DMS53 treated with DMSO at 0.1 percent for 48 hours (cell line): ENCODE results near the gene IDS.
A peak's percentile ranks its signal among the peaks of the same experiment; 100 is the strongest.
"Not testable (repeated sequence)": the region's sequence is repeated elsewhere in the genome, so short reads cannot be mapped to it uniquely, and the experiment has no call there.

Experiments
- DNase-seq: peaks from one replicate; lab custom pipeline; 2025; ENCODE audit not compliant: unreplicated experiment; lab: John Stamatoyannopoulos, UW

The IDS gene

DNA sequence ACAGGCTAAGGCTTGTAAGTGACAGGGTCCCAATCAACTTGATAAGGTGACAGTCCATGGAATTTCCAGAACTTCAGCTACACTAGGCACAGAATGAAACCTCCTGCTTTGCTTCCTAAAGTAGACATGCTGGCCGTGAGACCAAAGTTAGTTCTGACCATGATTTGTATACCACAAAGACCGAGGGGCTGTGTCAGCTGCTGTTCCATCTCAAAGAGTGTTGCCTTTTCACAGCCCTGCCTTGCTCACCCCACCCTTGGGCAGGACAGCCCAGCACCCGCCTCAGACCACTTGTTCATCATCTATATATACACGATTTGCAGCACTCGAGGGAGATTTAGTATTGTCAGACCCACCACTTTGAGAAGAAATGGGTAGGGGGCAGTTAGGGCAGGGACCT lies 5.3 kb downstream of the IDS start:
- DNase-seq = no peak

DNA sequence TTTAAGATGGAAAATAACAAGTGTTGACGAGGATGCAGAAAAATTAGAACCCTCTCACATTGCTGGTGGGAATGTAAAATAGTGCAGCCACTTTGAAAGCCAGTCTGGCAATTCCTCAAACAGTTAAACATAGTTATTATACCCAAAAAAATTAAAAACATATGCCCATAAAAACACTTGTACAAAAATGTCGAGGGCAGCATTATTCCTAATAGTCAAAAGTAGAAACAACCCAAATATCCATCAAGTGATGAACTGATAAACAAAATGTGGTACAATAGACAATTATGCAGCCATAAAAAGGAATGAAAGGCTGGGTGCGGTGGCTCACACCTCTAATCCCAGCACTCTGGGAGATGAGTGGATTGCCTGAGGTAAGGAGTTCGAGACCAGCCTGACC lies 6.3 kb downstream of the IDS start:
- no peak for DNase-seq

DNA sequence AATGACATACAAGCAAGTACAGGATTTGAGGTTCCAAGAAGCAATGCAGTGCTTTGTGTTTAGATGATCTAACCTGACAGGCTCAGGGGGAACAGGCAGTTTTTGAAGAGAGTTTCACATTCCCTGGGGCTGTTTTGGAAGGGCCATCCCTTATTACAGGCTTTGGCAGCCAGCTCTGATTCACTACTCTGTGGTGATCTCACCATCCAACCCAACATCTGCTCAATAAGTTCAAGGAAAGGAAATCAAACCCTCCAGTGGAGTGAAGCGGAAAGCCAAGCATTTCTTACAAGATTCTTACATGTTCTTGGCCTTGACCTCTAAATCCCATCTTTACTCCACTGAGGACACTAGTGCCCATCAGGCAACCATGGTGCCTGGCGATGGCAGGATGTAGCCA lies 7.5 kb downstream of the IDS start:
- DNase-seq = no peak

DNA sequence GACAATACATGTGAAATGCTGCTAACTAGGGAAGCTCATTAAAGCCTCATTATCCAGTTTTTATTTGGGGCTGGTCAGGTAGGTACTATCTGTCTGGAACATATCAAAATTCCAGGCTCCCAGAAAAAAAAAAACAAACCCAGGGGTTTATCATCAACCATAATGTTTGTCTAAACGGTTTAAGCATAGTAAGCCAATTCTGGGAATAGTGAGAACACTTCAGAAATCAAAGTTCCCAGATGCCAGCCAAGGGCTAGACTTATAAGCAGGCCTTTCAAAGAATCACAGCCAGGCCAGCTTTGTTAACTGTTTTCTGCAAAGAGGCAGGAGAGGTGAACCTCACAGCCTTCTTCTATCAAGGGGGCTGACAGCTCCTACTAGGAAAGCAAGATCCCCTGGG lies 8.1 kb downstream of the IDS start:
- no peak for DNase-seq

DNA sequence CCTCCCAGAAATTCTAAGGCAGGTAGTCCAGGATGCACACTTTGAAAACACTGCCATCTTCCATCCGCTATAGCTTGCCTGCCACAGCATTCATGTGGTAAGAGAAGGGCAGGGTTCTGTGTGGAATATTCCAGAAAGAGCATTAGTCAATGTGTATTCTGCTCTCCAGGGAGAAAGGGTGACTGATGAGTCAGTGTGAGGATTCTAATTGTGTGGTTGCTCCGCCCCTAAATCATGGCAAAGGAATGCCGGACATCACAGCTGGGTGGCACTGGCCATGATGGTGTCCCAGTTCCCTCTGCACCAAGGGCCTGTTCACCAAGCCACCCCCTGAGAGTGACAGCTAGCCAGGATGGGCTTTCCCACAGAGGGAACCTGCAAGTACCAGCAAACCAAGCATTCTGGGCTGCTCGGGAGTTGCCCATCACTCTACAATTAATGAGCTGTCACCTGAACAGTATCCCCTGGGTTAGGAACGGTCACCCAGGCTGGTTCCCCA lies 9.5 kb downstream of the IDS start:
- peak; percentile 70 for DNase-seq

DNA sequence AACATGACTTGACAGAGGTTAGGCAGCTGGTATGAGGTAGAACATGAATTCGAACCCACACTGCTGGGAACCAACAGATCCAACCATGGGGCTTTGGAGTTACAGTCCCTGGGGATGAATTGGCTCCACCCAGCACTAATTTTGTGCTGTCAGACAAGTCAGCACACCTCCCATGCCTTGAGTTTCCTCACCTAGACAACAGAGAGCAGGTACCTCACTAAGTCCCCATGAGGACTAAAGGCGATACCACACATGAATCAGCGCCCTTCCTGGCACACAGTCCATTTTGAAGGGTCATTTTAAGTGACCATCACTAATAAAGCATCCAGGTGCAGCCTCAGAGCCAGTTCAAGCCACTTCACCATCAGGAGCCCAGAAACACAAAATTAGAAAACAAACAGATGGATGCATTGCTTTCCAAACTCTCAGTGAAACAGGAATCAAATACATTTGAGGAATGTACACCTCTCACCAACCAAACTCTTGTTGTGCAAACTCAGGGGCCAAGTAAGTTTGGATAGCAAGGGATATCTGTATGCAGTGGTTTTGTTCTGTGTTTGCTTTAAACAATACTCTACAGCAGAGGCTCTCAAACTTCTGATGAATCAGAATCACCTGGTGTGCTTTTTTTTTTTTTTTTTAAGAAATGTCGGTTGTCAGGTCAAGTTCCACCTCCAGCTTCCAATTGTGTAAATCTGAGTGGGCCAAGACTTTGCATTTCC lies 10.1 kb downstream of the IDS start:
- DNase-seq = peak; percentile 47

DNA sequence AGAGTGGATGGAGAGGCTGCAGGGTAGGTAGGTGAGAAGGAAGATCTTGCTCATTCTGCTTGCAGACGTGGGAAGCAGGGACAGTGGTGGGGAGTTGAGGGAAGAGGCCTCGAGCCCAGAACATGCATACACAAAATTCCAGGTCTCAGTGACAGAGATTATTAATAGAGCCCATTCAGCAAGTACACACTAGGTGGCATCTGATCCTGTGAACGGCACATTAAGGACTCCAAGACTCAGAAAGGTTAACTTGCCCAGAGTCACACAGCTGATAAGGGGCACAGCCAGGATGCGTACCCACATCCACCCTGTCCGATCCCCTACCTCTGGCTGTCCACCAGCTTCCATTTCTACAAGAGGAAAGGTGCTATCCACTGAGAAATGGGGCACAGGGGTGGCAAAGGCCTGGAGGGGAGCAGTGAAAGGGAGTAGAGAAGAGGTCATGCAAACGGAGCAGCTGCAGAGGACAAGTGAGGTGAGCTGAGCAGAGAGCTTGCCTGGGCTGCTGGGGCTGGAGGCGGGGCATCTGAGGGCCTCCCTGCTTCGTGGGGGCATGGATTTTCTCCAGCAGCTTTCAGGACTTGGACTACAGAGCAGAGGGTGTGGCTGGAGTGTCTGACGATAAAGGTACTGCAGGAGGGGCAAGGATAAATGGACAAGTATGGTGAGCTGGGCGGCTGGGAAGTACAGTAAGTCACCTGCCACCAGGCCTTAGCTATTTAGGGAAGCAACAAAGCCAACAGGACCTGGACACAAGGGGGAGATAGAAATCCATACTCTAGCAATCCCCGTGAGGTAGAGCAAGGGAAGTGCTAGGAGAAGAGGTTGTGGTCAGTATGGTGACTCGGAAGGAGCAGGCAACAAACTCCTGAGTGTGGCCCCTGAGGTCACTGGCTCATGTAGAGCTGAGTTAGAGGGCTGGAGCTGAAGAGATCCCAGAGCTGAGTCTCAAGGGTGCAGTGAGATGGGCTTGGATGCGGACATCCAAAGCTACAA lies 11.2 kb downstream of the IDS start:
- no peak for DNase-seq

DNA sequence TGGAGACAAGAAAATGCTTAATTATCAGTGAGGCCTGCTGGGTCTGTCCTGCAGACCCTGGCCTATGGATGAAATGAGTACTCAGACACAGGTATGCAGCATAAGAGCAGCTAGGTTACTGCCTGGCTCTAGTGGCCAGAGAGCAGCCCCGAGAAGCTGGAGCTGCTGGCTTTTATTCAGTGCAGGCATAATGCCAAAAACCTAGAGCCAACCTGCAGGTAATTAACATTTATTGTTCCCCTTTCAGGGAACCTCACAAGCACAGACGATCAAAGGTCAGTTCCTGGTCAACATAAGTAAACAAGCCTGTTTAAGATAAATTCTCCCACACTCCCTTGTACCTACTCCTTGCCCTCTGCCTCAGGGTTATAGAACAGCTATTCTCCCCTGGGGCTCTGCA lies 13.3 kb downstream of the IDS start:
- DNase-seq = peak; percentile 6

DNA sequence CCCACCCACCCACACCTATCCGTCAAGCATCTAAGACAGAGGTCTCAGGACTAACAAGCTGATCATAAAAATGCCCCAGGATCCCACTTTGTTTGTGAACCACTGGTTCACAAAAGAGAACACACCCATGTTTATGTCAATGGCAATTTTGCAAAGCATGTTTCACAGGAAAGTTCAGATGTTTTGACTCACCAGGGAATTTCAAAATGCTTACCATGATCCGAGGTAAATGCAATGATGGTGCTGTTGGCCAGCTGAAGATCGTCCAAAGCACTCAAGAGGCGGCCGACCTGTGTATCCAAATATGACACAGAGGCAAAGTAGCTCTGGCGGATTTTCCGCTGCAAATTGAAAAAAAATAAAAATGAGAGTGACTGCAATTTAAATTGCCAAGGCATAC lies 15.0 kb downstream of the IDS start:
- no peak for DNase-seq

DNA sequence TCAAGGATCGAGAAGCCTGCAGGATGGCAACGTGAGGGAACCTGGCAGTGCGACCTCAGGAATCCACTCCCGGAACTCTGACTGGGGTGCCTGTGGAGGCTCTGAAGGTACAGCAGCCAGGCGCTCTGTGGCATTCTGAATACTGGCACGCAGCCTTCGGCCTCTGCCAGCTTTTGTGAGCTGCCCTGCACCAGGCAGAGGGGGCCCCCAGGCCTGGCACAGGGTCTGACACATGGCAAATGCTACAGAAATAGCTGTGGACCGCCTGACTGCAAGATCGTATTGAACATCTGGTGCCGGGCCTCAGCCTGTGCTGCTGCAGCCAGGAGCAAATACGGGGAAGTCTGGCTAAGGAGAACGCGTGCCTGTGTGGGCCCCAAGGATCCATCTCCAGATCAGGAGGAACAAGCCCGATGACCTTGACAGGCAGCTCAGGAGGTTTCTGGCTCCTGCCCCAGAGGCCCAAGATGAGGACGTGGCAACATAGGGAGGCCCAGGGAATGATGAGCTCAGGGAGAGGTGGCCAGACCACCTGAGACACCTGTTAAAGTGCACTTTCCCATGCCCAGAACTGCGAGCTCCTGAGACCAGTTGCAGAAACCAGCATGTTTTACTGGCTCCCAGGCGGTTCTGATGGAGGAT lies 16.6 kb downstream of the IDS start:
- not testable (repeated sequence) for DNase-seq

DNA sequence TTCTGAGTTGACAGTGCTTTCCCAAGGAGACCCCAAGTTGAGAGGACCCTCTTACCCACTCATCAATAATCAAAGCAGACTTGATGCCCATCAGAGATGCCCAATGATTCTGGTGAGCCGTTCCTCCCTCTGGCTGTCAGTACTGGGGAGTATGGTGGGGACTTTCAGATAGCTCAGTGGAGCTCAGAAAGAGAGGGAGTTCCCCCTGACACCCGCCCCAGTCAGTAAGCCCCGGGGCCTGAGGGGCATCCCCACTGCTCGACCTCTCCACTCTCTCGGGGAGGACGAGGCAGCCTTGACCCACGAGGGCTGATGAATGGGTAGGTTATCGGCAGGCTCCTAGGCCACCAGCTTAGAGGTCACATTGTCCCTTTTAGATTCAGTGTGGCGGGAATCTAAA lies 17.1 kb downstream of the IDS start:
- DNase-seq = not testable (repeated sequence)

DNA sequence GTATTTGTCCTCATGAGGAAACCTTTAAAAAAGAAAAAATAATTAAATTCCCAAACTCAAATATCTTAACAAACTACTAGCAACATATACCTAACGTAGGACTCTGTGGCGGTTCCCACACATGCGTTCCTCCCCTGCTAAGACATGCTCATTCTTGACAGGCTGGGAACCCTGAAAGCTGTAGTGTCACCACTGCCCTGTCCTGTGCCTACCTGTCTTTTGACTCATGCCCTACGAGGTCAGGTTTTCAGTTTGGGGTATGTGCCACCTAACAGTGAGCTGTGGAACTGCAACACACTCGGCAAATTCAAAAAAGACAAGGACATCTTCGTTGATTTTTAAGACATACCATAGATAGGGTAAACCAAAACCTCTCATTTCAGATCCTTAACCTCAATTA lies 17.8 kb downstream of the IDS start:
- no peak for DNase-seq

DNA sequence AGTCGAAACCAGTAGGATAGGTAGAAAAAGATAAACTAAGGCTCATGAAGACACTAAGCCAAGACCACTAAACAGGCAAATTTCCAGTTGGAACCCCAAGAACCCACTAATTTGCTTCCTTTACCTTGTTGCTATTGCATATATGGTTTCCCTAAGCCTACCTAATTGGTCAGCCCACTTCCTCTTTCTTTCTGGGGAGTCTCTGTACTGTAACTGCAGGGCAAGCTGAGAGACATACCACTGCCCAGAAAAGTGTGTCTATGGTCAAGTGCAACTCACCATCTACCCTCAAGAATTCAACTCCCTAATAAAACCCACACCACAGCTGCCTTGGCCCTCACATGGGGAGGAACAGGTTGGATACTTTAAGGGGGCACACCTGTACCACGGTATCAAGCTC lies 28.6 kb downstream of the IDS start:
- no peak for DNase-seq

DNA sequence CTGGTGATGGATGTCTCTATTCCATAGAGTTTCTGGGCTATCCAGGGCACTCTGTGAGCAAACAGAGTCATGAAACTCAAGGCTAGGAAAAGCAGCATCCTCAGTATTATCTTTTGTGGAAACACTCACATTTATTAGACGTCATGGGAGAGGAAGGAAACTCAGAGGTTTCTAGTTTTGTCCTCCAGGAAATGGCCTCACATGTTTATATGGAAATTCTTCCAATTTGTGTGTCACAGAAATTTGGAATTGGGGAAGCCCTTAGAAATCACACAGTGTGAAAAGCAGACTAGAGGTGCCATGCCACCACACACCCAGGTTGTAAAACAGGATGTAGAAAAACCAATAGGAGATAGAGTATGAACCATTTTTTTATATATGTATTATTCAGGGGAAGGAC lies 31.1 kb downstream of the IDS start:
- DNase-seq = no peak

DNA sequence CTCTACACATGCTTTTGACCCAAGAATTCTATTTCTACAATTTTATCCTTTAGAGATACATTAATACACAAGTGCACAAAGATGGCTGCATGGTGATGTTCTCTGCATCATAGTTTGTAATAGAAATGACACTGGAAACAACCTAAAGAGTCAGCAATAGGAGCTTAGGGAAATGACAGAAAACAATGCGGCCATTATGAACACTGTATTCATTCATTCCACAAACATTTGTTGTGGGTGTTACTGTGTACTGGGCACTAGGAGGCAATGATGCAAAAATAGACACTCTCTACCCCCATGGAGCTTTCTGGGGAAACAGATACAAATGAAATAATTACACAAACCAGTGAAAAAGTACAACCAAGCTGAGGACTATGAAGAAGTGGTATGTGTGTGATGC lies 32.0 kb downstream of the IDS start:
- DNase-seq = no peak

DNA sequence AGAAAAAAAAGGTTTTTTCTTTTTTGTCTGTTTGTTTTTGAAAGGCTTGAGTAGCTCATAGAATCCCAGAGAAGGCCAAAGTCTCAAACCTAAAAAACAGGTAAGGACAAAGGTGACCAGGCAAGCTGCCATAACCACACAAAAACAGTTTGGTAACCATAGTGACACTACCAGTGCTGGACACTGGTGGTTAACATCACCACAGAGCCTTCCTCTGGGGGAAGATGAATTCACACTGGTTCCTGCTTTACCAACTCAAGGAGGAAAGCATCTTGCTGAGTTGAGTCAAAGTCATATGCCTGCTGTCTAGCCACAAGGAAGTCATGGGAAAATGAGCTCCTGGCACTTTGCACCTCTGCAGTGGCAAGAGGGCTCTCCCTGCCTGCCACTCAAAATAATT lies 32.5 kb downstream of the IDS start:
- no peak for DNase-seq

DNA sequence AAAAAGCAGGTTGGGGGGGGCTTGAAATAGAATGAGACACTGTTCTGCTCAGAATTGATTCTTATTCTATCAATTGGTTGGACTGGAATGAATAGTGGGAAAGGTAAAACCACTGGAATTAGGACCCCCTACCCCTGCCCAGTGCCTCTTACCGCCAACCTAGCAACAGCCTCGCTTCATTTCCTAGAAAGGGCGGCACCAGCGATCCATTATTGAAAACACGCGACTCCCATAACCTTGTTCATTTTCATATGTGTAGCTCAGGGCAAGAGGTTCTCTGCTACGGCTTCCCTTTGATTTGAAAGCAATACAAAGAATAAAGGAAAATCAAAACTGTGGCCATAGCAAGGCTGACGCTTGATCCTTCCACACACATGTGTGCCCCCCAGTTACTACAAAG lies 33.7 kb downstream of the IDS start:
- DNase-seq = no peak

DNA sequence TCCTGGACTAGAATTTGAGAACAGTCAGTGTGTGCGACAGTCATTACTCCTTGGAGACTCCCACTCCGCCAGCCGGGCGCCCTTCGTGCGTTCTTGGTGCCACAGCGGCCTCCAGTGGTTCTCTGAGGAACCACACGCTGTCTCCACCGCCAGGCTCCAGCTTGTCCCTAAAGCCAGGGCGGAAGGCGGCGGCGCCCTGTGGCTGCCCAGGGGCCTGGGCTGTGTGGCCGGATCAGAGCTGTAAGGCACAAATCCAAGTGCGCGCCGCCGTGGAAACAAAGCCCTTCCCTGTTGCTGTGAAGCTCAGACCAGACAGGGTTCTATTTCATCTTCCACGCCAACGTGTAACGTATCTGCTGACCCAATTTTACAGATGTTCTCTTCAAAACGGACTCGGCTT lies 34.2 kb downstream of the IDS start:
- peak; percentile 54 for DNase-seq

DNA sequence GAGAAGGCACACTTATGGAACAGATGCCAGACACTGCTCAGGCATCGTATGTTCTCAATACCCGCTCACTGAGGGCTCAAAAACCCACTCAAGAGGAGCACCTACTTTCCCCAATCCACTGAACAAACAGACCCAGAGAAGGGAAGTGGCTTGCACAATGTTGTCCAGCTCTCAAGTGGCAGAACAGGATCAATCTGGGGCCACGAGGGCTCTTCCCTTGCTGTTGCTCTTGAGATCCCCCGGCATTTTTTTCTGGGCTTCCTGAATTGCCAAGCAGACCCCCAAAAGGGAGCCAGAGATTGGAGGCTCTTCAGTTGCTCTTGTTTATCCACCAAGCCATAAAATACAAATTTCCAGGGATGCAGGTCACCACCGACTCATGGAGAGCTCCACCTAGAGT lies 35.7 kb downstream of the IDS start:
- DNase-seq = peak; percentile 1

DNA sequence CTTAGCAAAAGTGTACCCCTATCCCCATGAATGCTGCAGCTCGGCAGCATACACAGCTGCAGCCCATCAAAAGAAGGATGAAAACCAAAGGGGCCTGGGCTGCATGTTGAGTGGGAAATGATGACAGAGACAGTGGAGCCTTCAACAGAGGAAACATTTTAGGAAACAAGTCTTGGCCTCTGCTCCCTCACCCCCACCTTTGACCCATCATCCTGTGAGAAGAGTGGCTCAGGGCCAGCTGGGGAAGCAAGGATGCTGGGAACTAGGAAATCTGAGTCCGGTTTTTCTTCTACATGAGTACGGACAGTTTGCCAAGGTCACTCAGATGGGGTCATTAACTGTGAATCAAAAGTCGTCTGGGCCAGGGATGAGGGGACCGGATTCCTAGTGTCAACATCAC lies 37.2 kb downstream of the IDS start:
- no peak for DNase-seq

DNA sequence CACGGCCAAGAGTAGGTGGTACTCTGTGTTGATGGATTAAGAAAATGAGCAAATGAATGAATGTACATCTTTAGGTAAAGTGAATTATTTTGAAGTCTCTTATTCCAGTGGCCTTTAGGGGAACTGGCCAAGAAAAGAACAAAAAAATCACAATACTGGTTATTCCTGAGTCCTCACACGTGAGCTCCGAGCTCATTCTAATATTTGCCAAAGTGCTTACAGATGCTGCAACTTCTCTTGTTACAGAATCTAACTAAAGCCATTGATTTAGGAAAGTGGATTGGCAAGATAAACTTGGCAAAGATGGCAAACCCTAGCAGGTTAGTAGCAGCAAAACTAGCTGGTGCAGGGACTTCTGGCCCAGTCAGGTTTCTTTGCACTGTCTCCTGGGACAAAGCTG lies 37.6 kb downstream of the IDS start:
- DNase-seq = no peak

DNA sequence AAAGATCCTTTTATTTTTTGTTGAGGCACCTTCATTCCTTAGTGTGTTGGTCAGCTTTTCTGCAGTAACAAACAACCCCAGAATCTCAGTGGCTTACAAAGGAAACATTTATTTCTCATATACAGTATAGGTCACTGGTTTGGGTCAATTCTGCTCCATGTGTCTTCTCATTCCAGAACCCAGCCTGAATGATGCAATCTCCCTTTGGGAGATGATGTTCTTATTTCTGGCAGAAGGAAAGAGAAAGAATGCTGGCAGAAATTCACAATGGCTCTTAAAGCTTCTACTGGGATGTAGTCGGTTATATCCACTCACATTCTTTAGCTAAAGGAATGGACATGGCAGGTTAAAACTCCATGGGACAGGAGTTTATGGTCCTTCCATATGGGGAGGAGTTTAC lies 42.3 kb downstream of the IDS start:
- no peak for DNase-seq
